HL-60 (cell line): Measurements from ENCODE around the gene CEP57.

Experiments used
- CTCF ChIP-seq: IDR thresholded peaks from one replicate; pipeline ENCODE4 v1.5.1; 2011; ENCODE audit warnings: low read length, control low read depth, inconsistent platforms; ENCODE audit not compliant: insufficient read depth
- GABPA ChIP-seq: IDR thresholded peaks from 2 replicates; pipeline ENCODE4 v1.6.1; 2012; ENCODE audit warnings: low read depth

GRCh38 chr11:95767498-95767897, 22.8 kb upstream of the CEP57 start:
- TF ChIP-seq CTCF: no peak
- TF ChIP-seq GABPA: no peak
